ENCODE measurements around the gene ARHGAP22.

The ARHGAP22 gene

DNA sequence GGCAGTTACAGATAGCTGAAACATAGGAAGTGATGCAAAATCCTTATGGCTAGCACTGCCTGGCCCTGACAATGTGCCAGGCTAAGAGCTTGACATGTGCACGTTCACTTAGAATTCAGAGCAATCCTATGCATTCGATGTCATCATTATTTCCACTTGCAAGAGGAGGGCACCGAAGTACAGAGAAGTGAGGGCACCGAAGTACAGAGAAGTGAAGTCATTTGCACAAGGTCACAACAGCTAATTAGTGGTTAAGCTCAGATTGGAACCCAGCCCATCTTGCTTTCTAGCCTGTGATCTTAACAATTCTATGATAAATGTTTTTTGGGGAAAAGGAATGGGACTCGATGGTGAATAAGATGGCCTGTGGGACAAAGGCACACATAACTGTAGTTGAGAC, 73.4 kb downstream of the ARHGAP22 start:
- TF ChIP-seq, protein P1, sequence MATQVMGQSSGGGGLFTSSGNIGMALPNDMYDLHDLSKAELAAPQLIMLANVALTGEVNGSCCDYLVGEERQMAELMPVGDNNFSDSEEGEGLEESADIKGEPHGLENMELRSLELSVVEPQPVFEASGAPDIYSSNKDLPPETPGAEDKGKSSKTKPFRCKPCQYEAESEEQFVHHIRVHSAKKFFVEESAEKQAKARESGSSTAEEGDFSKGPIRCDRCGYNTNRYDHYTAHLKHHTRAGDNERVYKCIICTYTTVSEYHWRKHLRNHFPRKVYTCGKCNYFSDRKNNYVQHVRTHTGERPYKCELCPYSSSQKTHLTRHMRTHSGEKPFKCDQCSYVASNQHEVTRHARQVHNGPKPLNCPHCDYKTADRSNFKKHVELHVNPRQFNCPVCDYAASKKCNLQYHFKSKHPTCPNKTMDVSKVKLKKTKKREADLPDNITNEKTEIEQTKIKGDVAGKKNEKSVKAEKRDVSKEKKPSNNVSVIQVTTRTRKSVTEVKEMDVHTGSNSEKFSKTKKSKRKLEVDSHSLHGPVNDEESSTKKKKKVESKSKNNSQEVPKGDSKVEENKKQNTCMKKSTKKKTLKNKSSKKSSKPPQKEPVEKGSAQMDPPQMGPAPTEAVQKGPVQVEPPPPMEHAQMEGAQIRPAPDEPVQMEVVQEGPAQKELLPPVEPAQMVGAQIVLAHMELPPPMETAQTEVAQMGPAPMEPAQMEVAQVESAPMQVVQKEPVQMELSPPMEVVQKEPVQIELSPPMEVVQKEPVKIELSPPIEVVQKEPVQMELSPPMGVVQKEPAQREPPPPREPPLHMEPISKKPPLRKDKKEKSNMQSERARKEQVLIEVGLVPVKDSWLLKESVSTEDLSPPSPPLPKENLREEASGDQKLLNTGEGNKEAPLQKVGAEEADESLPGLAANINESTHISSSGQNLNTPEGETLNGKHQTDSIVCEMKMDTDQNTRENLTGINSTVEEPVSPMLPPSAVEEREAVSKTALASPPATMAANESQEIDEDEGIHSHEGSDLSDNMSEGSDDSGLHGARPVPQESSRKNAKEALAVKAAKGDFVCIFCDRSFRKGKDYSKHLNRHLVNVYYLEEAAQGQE (IDR thresholded peaks at IDR 0.05; ENCODE audit: insufficient read depth in 1 of 2, low read depth in 2 of 2, low read length in 2 of 2) = no peak
- TF ChIP-seq SIN3A (IDR thresholded peaks at IDR 0.05; ENCODE audit: borderline replicate concordance, insufficient read depth, low read length) (no peak), POLR2AphosphoS5 (IDR thresholded peaks at IDR 0.05; ENCODE audit: low read depth, low read length) (no peak), FOXP2 (optimal IDR thresholded peaks at IDR 0.05; ENCODE audit: borderline replicate concordance, extremely low read depth, extremely low read length, insufficient read depth) (no peak), TAF1 (IDR thresholded peaks at IDR 0.05; ENCODE audit: borderline replicate concordance, insufficient read depth, low read length) (no peak)

DNA sequence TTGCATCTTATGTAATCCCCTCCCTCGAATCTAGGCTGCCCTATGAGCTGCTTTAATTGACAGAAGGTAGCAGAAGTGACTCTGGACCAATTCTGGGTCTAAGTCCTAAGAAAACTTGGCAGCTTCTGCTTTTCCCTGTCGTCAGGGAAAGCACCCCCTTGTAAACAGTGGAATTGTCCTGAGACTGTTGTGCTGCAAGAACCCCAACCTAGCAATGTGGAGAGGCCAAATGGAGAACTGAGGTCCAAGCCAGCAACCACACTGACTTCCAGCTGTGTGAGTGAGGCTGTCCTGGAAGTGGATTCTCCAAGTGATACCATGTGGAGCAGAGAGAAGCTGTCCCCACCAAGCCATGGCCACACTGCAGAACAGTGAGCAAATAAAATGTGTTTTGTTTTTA, 75.5 kb downstream of the ARHGAP22 start:
- TF ChIP-seq TAF1 (IDR thresholded peaks at IDR 0.05; ENCODE audit: borderline replicate concordance, insufficient read depth, low read length) (no peak), FOXP2 (optimal IDR thresholded peaks at IDR 0.05; ENCODE audit: borderline replicate concordance, extremely low read depth, extremely low read length, insufficient read depth) (no peak), SIN3A (IDR thresholded peaks at IDR 0.05; ENCODE audit: borderline replicate concordance, insufficient read depth, low read length) (no peak), POLR2AphosphoS5 (IDR thresholded peaks at IDR 0.05; ENCODE audit: low read depth, low read length) (no peak)
- TF ChIP-seq, protein P1 (IDR thresholded peaks at IDR 0.05; ENCODE audit: insufficient read depth in 1 of 2, low read depth in 2 of 2, low read length in 2 of 2) = no peak

DNA sequence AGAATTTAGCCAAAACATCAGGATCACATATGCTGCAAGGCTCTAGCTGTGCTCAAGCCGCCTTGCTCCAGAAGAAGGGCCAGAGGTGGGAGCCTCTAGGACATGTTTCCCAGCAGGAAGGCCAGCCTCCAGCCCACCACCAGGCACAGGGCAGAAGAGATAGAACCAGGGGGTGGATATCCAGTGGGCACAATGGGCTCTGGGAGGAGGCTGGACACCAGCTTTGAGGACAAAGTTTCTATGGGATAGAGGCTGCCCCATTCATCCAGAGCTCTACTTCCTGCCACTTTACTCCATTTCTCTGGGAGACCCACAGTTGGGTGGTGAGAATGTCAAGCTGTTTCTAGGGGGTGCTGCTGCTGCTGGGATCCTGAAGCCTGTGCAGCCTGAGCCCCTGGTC, 77.1 kb downstream of the ARHGAP22 start:
- TF ChIP-seq FOXP2 (optimal IDR thresholded peaks at IDR 0.05; ENCODE audit: borderline replicate concordance, extremely low read depth, extremely low read length, insufficient read depth) (no peak), POLR2AphosphoS5 (IDR thresholded peaks at IDR 0.05; ENCODE audit: low read depth, low read length) (no peak), SIN3A (IDR thresholded peaks at IDR 0.05; ENCODE audit: borderline replicate concordance, insufficient read depth, low read length) (no peak), TAF1 (IDR thresholded peaks at IDR 0.05; ENCODE audit: borderline replicate concordance, insufficient read depth, low read length) (no peak)
- TF ChIP-seq, protein P1 (IDR thresholded peaks at IDR 0.05; ENCODE audit: insufficient read depth in 1 of 2, low read depth in 2 of 2, low read length in 2 of 2) = no peak

DNA sequence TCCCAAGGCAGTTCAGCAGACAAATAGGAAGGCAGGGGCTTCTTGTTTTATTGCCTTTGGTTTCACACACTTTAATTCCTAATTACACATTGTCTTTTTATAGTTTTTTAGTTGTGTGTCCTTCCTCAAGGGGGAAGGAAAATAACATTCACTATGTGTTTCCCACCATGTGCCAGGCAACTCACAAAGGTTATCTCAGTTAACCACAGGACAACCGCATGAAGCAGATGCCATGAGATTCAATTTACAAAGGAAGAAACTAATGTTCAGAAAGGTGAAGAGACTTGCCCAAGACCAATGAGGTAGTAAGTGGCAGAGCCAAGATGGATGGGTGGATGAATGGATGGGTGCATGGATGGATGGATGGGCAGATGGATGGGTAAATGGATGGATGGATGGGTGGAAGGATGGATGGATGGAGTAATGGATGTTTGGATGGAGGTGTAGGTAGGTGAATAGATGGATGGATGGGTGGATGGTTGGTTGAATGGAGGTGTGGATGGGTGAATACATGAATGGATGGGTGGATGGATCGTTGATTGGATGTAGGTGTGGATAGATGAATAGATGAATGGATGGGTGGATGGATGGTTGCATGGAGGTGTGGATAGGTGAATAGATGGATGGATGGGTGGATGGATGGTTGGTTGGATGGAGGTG, 77.9 kb downstream of the ARHGAP22 start:
- TF ChIP-seq TAF1 (IDR thresholded peaks at IDR 0.05; ENCODE audit: borderline replicate concordance, insufficient read depth, low read length) = no peak
- no peak for TF ChIP-seq FOXP2 (optimal IDR thresholded peaks at IDR 0.05; ENCODE audit: borderline replicate concordance, extremely low read depth, extremely low read length, insufficient read depth)
- no peak for TF ChIP-seq SIN3A (IDR thresholded peaks at IDR 0.05; ENCODE audit: borderline replicate concordance, insufficient read depth, low read length)
- no peak for TF ChIP-seq POLR2AphosphoS5 (IDR thresholded peaks at IDR 0.05; ENCODE audit: low read depth, low read length)
- TF ChIP-seq, protein P1 (IDR thresholded peaks at IDR 0.05; ENCODE audit: insufficient read depth in 1 of 2, low read depth in 2 of 2, low read length in 2 of 2) = no peak

Measured in PFSK-1 (cell line).